Left hindlimb (tissue), 1 donor: ENCODE results near the gene PHB1.
"Not testable (repeated sequence)": the region's sequence is repeated elsewhere in the genome, so short reads cannot be mapped to it uniquely, and the experiment has no call there.

Source experiments
- DNase-seq: peaks from one replicate; pipeline ENCODE4 v3.0.0-alpha.2; 2018

Gene PHB1

DNA sequence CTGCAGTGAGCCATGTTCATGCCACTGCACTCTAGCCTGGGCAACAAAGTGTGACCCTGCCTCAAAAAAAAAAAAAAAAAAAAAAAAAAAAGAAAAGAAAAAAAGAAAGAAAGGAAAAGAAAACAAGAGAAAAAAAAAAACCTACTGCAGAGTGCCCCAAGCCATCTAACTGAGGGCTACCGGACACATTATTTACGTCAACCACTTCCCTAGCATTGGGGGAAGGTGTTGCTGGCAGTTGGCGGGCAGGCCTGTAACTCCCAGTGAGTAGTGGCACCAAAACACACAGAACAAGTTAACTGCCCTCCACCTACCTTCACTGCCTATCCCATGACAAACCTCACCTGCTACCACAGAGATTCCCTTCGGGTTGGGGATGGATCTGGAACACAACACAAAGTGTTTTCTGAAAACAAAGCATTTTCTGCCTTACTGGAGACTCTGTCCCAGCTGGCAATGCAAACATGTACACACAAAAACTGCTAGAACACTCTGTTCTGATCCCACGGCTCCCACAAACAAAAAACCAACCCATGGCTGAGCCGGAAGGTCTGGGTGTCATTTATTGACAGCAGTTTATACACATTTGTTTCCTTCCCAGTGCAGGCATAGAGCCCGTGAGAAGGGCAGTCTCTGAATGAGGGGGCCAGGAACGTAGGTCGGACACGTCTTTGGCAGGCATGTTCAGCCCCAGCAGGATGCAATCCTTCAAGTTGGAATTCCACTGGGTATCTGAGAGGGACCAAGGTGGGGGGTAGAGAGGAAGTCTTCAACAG lies 11.0 kb downstream of the PHB1 start:
- no peak for DNase-seq

DNA sequence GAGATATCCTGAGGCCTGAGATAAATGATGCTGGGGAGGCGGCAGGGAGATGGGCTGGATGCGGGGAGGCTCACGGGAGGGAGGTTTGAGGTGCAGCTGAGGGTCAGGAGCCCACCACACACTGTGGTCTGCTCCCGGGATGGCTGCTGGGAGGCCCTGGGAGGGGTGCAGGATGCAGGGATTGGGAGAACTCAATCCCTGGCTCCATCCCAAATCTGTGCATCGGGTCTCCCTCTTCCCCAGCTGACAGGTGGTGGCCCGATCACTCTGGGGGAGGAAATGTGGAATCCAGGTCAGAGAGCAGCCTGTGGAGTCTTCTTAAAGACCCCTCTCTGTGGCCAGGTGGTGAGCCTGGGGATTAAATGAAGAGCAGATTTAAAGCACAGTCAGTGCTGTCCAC lies 12.0 kb downstream of the PHB1 start:
- DNase-seq: peak; percentile 84

DNA sequence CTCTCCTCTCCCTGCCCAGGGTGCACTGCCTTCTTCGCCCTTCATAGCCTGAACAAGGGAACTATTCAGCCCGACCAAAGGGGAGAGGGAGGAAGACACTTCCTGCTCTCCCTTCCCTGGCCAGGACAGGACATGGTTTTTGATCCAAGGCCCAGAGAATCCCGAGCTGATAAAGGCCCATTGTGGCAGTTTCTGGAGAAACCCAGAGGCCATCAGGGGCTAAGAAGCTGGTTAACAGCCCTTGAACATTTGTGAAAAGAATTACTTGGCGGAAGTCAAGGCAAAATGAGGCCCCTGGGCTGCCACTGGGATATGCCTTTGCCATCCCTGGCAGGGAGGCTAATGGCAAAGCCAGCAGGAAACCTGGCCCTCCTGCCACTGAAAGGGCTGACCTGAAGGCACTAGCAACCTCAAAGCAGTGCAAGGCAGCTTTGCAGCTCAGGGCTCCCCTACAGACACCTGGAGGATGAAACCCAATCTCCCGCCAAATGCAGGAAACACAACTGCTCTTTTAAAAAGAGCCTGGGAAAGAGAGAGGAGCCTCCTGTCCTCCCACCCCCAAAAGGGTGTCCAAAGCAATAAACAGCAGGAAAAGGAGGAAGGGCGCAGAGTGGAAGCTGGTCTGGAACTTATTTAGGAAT lies 12.6 kb downstream of the PHB1 start:
- peak; percentile 44 for DNase-seq

DNA sequence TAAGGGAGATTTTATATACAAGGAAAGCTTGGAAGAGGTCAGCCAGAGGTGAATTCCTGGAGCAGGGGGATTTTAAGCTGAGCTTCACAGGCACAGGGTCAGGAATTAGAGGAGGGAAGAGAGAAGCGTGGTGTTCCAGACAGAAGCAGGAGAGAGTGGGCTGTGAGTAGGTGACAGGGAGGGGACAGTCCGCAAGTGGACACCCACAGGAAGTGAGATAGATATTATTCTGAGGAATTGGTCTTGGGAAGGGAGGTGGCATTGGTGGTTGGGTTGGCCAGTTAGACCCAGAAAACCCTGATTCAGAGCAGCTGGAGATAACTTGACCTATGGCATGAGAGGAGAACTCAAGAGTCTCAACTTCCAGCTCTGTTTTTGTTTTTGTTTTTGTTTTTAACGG lies 14.7 kb downstream of the PHB1 start:
- DNase-seq: no peak

DNA sequence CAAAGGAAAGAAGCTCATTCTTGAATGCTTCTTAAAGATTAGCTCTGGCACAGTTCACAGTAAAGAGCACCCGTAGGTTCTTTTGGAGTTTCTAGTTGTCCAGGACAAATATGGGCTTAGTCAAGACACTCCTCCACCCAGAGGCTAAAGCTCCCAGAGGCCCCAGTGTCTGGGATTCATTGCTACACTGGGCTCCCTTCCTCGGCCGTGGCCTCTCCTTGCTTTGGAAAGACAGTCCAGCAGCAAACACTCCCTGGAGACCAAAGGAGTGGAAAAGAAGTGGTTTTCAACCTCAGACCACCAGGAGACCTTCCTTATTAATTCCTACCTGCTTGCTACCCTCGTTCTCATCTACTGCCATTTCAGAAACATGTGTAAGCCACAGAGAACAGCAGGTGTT lies 17.1 kb downstream of the PHB1 start:
- no peak for DNase-seq

DNA sequence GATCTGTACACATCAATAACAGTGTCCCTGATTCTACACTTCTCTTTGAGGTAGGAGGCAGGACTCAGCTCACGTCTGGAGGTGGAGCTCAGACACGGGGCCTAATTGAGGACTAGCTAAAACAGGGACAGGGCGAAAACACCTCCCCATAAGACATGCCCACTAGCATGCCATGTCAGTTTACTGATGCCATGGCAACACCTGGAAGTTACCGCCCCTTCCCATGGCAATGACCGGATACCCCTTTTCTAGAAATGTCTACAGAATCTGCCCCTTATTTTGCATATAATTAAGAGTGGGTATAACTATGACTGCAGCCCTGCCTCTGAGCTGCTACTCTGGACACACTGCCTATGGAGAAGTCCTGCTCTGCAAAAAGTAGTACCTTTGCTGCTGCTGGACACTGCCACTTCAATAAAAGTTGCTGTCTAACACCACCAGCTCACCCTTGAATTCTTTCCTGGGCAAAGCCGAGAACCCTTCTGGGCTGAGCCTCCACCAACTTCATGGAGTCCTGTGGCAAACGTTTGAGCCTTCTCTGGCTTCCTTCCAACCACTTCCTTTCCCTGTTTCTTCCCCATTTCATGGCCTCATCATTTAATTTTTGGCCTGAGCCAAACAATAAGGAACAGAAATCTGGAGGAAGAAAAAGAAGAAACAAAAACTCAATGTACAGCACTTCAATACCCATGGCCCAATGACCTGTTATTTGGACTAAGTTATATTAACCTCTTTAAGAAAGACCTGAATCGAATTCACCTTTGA lies 21.0 kb downstream of the PHB1 start:
- DNase-seq: no peak

DNA sequence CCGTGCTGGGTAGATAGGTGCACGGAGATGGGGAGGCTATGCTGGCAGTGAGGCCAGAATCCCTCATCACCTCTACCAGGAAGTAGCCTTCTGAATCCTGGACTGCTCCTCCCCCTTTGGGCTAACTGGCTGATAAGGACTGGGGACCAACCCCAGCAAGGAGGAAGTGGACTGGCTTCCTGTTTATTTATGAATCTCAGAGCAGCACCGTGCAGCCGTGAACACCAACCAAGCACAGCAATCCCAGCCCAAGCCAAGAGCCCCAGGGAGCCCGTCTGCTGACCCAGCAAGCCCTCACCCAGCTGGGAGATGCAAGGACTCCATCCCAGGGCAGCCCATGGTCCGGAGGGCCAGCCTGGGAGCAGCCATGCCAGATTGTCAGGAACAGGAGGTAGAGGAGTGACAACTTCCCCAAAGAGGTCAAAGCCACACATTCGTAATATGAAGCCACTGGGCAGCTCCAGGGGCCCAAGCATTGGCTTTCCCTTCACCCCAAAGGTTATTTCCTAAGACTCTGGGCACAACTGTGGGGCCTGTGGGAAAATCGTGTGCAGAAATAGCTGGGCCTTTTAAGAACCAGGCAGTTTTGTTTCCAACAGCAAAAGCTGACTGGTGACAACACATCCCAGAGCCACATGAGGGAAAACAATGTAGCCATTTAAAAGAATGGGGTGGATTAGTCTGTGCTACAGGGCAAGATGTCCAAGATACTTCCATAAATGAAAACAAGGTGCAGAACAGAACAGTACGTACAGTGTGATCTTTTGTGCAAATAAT lies 23.9 kb downstream of the PHB1 start:
- DNase-seq: no peak

DNA sequence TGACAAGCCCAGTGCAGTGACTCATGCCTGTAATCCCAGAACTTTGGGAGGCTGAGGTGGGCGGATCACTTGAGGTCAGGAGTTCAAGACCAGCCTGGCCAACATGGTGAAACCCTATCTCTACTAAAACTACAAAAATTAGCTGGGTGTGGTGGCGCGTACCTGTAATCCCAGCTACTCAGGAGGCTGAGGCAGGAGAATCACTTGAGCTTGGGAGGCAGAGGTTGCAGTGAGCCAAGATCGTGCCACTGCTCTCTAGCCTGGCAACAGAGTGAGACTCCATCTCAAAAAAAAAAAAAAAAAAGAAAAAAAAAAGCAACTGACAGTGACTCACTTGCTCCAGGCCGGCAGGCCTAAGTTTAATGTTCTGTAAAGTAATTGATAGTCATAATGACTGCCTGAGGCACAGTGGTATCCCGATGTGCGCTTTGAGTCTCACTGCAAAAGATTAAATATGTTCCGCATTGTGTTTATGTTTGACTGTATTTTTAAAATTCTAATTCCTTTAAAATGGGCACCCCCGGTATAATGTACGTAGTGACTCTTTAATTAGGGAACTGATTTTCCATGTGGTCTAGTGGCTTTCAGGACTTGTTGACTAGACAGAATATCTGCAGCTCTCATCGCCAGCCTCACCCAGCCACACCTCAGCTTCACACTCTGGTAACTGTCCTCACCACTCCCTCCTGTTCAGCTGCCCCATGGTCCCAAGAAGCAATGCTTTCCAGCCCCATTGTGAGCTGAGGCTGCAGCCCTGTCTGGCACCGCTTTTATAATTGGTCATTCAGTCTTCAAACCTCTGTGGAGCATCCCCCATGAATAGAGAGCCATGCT lies 25.0 kb downstream of the PHB1 start:
- not testable (repeated sequence) for DNase-seq

DNA sequence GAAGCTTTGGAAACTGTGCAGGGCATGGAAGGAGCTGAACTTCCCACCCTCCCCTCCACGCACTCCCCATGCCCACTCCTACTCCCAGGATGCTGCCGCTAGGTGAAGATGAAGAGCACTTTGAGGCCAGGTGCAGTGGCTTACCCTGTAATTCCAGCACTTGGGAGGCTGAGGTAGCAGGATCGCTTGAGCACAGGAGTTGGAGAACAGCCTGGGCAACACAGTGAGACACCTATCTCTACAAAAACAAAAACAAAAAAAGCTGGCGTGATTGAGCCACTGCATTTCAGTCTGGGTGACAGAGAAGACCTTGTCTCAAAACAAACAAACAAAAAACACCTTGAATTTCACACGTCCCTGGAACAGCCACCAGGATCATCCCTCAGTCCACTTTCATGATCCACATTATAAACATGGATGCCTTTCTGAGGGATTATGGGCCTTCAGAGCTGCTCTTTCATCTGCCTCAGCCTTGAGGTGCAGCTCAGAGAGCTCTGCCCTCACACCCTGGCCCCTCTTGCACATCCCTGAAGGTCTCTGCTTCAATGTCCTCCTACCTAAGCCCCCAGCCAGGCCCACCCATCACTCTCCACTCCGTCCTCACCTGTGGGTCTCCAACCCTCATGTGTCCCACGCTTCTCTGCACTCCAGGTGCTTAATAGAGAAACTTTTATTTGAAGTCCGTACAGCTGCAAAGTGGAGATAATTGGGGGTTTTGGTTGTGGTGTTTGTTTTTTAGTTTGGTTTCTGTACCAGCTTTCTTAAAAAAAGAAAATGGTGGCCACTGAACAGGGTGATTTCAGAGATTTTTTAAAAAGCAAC lies 25.8 kb downstream of the PHB1 start:
- DNase-seq: no peak

DNA sequence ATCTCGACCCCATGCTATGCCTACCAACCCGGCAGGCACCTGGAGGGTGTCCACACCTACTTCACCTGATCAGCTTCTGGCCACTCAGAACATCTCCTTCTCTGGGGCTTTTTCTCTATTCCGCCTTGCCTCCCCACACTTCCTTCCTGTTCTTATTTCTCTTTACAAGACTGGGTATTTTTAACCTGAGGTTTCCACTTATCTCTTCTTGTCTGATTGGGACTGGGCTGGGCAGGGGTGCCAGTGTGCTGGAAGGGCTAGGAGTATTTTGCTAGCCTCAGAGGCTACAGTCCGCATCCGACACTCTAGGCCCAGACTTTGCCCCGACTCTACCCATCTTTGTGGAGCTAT lies 26.4 kb downstream of the PHB1 start:
- DNase-seq: no peak

DNA sequence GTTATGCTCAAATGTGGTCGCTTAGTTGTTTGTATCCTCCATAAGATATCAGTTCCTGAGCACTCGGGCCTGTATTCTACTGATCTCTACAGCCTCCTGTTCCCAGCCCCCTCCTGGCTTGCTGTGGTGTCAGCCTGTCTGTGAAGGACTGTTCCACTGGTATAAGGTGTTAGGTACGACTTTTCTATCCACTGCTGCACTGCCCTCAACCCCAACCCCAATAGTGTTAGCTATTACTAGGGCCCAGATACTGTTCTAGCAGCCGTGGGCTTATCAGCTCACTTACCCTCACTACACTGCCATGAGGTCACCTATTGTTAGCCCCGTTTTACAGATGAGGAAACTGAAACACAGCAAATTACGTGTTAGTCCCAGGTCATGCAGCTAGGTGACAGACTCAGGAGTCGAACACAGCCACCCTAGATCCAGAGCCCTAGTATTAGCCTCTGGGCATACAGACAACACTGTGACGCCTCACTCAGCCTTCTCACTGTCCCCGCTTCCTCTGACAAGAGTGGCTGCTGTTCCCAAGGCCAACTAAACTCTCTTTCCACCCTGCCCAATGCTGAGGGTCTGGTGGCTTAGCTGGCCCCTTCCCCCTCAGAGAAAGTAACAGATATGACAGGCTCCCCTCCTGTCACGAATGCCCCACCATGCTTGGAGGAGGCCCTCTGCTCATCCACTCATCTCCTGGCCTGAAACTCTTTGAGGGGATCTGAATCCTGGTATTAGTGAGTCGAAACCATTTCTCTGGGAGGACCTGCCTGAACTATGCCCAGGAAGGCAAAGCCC lies 27.0 kb downstream of the PHB1 start:
- DNase-seq: no peak

DNA sequence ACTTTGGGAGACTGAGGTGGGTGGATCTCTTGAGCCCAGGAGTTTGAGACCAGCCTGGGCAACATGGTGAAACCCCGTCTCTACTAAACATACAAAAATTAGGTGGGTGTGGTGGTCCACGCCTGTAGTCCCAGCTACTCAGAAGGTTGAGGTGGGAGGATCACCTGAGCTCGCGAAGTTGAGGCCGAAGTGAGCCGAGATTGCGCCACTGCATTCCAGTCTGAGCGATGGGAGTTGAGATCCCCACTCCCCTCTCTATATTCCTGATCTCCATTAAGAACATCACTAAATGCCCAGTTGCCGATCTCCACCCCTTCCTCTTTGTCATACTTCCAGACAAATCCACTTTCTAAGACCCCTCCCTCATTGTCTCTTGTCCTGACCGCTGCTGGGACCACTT lies 28.3 kb downstream of the PHB1 start:
- no peak for DNase-seq

DNA sequence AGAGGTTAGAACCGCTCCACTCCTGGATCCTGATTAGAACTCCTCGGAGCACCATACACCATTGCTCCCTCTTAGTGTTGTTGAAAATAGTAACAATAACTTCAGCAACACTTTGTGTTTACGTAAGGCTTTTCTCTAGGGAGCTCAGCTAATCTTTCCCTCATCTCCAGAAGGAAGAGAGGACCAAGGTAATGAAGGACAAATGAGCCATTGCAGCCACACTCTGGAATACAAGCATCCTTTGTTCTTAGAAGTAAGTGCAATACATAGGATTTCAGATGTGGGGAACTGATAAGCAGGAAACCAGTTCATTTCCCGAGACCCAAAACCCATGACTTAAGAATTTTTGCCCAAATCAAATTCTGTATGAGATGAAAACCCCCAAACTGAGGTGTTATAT lies 29.7 kb downstream of the PHB1 start:
- DNase-seq: no peak

DNA sequence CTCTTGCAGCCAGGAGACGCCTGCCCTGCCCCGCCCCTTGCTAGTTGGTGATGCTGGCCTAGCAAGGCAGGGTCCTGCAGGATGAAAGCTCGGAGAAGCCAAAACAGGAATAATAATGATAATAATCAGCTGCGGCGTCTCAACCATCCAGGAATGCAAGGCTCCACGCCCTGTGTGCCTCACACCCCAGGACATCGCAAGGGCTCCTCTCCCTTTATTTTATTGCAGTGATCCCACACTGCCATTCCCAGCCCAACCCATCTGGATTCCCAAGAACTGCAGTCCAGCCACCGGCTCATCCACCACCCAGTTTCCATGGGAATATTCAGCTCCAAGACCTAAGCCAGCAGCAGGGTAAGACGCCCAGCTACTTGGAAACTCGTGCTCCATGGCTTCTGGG lies 31.6 kb downstream of the PHB1 start:
- no peak for DNase-seq

DNA sequence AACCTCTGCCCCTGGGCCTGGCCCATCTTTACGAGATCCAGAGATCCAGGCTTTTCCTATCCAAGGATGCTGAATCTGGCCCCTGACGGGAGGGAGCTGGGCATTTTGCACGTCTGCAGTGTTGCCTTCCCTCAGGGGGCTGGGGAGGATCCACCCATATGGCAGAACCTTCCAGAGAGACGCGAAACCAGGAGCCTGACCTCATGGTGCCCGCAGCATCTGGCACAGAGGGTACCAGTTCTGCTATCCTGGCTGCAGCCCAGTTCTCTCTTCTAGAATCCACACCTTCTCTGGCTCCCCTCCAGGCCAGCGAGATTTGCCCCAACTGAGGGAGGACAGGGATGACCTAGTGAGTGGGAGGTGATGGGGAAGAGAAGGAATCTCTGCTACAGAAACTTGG lies 32.1 kb downstream of the PHB1 start:
- DNase-seq: no peak

DNA sequence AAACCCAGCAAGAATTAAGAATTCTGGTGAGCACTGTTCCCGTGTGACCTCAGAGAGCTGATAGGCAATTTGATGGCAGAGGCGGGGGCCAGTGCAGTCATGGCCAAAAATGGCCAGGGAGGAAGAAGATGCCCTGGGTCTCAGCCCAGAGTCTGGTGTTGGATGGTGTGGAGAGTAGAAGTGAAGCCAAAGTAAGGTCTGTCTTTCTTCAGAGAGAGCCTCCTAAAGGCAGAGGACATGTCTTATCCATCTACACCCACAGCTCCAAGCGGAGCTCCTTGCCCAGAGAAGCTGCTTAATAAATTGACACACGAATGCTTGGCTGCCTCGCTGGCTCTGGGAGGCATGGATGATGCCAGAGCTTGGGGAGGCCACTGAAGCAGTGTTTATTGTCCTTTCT lies 32.9 kb downstream of the PHB1 start:
- DNase-seq: no peak

DNA sequence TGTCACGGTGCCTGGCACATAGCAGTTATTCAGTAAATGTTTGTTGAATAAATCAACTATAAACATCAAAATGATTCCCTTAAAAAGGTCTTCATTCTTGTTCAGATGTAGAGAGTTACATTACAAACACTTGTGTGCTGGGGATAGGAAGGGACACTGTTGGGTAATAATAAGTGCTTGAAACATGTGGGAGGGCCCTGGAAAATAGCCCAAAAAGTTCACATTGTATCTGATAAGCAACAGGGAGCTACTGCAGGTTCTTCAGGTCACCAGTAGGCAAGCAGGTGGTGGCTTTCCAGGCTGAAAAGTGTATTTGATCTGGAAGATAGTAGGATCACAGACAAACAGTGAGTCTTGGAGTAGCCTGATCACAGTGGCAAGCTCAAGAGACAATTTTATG lies 33.6 kb downstream of the PHB1 start:
- no peak for DNase-seq

DNA sequence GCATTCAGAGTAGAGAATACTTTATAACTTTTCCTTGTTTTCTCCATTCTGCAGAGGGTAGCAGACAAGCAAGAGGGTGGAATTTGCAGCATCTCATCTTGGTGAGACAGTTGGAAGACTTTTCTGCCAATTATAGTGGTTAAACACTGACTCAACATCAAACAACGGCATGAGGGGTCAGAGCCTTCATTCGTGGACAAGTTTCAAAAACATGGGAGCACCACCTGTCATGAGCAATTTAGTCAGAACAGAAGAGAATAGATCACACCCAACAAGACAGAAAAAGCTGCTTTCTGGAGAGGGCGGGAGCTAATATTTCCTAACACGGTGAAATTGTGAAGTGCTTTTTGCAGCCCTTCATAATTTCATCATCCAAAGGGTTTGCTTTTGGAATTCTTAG lies 34.8 kb downstream of the PHB1 start:
- DNase-seq: no peak

DNA sequence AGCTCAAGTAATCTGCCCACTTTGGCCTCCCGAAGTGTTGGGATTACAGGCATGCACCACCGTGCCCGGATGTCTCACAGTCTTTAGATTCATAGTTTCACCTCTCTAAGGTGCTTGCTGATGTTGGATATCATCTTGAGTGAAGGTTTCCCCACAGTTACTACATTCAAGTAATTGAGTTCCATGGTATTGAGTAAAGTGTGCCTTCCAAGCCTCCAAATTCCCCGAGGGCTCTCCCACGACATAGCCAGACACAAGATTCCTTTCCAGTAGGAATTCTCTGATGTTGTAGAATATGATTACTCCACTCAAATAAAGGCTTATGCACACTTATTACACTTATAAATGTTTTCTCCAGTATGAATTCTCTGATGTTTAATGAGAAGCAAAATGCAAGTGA lies 36.4 kb downstream of the PHB1 start:
- no peak for DNase-seq

DNA sequence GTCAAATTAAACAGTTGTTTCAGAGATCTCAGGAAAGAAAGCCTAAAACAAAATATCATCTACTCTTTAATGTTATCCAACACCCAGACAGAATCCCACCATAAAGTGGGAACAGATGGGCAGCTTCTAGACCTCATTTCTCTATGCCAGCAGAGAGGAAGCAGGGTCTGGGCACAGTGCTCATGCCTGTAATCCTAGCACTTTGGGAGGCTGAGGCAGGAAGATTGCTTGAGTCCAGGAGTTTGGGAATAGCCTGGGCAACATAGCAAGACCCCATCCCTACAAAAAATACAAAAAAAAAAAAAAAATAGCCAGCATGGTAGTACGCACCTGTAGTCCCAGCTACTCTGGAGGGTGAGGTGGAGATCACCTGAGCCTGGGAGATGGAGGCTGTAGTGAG lies 39.1 kb downstream of the PHB1 start:
- DNase-seq: no peak

DNA sequence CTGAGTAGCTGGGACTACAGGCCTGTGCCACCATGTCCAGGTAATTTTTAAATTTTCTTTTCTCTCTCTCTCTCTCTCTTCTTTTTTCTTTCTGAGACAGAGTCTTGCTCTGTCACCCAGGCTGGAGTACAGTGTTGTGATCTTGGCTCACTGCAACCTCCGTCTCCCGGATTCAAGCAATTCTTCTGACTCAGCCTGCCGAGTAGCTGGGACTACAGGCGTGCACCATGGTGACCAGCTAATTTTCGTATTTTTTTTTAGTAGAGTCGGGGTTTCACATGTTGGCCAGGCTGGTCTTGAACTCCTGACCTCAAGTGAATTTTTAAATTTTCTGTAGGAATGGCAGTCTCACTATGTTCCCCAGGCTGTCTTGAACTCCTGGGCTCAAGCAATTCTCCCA lies 41.6 kb downstream of the PHB1 start:
- no peak for DNase-seq
